Diencephalon (tissue), 1 donor: ENCODE measurements around the gene LBP. TPM values are rescaled to one million over a fixed set of nuclear protein-coding genes. Genes with fewer than 3 reads are reported as not detected.

ENCODE experiments used
- small RNA-seq: library from RNA; depleted of rRNA; stranded (forward); fragments of <200 nt; gene quantifications from one replicate; pipeline ENCODE3, GENCODE V24; 2014
- total RNA-seq: library from RNA; depleted of rRNA; stranded (reverse); fragments of >200 nt; gene quantifications from one replicate; pipeline ENCODE4 v1.2.3, GENCODE V29; 2014

Gene LBP, protein sequence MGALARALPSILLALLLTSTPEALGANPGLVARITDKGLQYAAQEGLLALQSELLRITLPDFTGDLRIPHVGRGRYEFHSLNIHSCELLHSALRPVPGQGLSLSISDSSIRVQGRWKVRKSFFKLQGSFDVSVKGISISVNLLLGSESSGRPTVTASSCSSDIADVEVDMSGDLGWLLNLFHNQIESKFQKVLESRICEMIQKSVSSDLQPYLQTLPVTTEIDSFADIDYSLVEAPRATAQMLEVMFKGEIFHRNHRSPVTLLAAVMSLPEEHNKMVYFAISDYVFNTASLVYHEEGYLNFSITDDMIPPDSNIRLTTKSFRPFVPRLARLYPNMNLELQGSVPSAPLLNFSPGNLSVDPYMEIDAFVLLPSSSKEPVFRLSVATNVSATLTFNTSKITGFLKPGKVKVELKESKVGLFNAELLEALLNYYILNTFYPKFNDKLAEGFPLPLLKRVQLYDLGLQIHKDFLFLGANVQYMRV
- total RNA-seq = not detected

GRCh38 chr20:38346247-38346651 lies at the start of gene LBP:
Gene LBP, plus strand, starts transcription at chr20:38346482. Its CDS starts 35 bp downstream, at chr20:38346517.

GRCh38 chr20:38303908-38304379 lies 42.3 kb upstream of the LBP start, which contains the start of gene BPI:
Gene BPI, plus strand, starts transcription at chr20:38304156. Its CDS starts 68 bp downstream, at chr20:38304224.

Small RNAs within 50 kb of the gene (small RNA-seq; reads per million reads assigned to genes)
- gene RF00056 = not detected
- gene SNORA71B = 24.2 reads per million, percentile 95 among the genes with 10 or more reads in this experiment

Other genes with a start within 250 kb of the LBP start
- 3.5 TPM for gene TGM2, start 181.2 kb upstream of the LBP start, total RNA-seq
- gene KIAA1755, start 85.7 kb upstream of the LBP start, total RNA-seq = 1.8 TPM
- 0.46 TPM for gene BPI, start 42.3 kb upstream of the LBP start, total RNA-seq
- gene SNHG17, start 88.8 kb downstream of the LBP start, total RNA-seq = 6.9 TPM
- gene RALGAPB, start 126.4 kb downstream of the LBP start, total RNA-seq = 49.6 TPM
- gene ADIG, start 234.7 kb downstream of the LBP start, total RNA-seq = not detected